HepG2 (cell line): Measurements from ENCODE around the gene ELP5. TPM values are rescaled to one million over a fixed set of nuclear protein-coding genes. Genes with fewer than 3 reads are reported as not detected.

Experiments
- ADNP ChIP-seq: sonication (generic); formaldehyde crosslinking; IDR thresholded peaks from 2 replicates; pipeline ENCODE4 v1.4.0; 2020; ENCODE audit warnings: missing genetic modification reagents
- ARNT ChIP-seq: fragments of 450-650 bp; IDR thresholded peaks from 2 replicates; pipeline ENCODE4 v1.6.1; 2017
- HHEX ChIP-seq: IDR thresholded peaks from 2 replicates; pipeline ENCODE4 v1.6.1; 2016; ENCODE audit warnings: control low read depth
- ISL2 ChIP-seq: sonication (generic); formaldehyde crosslinking; IDR thresholded peaks from 2 replicates; pipeline ENCODE4 v1.5.0; 2020; ENCODE audit warnings: missing genetic modification reagents
- LCORL ChIP-seq, 2 experiments: fragments of 450-650 bp in 1 of 2; sonication (generic) in 1 of 2; formaldehyde crosslinking in 1 of 2; IDR thresholded peaks; 2 replicates each; pipeline versions ENCODE4 v1.5.0 to v1.6.1; 2017 to 2020; ENCODE audit warnings: antibody characterized with exemption in 1 of 2, missing genetic modification reagents in 1 of 2
- MTF1 ChIP-seq: sonication (generic); formaldehyde crosslinking; IDR thresholded peaks from 2 replicates; pipeline ENCODE4 v1.5.0; 2020; ENCODE audit warnings: missing genetic modification reagents
- NR2F1 ChIP-seq, 2 experiments: fragments of 450-650 bp in 1 of 2; formaldehyde crosslinking in 1 of 2; IDR thresholded peaks; 2 replicates each; pipeline versions ENCODE4 v1.5.0 to v1.6.1; 2016 to 2020; ENCODE audit warnings: mild to moderate bottlenecking in 1 of 2, missing compliant biosample characterization in 1 of 2, missing genetic modification reagents in 1 of 2, moderate library complexity in 1 of 2
- RFXAP ChIP-seq: sonication (generic); formaldehyde crosslinking; IDR thresholded peaks from 2 replicates; pipeline ENCODE4 v1.4.0; 2020; ENCODE audit warnings: missing genetic modification reagents, borderline replicate concordance
- SIX4 ChIP-seq: sonication (generic); formaldehyde crosslinking; IDR thresholded peaks from 2 replicates; pipeline ENCODE4 v1.4.0; 2020; ENCODE audit warnings: missing genetic modification reagents
- SP2 ChIP-seq: sonication (generic); formaldehyde crosslinking; IDR thresholded peaks from 2 replicates; pipeline ENCODE4 v1.5.1; 2020; ENCODE audit warnings: mild to moderate bottlenecking, missing genetic modification reagents
- SP4 ChIP-seq: sonication (generic); formaldehyde crosslinking; IDR thresholded peaks from 2 replicates; pipeline ENCODE4 v1.8.1; 2023; ENCODE audit warnings: mild to moderate bottlenecking, missing genetic modification reagents
- SRSF1 ChIP-seq: fragments of 200-400 bp; formaldehyde crosslinking; optimal IDR thresholded peaks from 2 replicates; pipeline ENCODE3; 2017; ENCODE audit warnings: mild to moderate bottlenecking, low read depth, low read length, moderate library complexity
- ZKSCAN5 ChIP-seq: sonication (generic); formaldehyde crosslinking; IDR thresholded peaks from 2 replicates; pipeline ENCODE4 v1.5.1; 2020; ENCODE audit warnings: mild to moderate bottlenecking, missing genetic modification reagents
- ZNF17 ChIP-seq: sonication (generic); formaldehyde crosslinking; IDR thresholded peaks from 2 replicates; pipeline ENCODE4 v1.5.0; 2020; ENCODE audit warnings: mild to moderate bottlenecking, missing genetic modification reagents
- ZNF367 ChIP-seq: sonication (generic); formaldehyde crosslinking; IDR thresholded peaks from 2 replicates; pipeline ENCODE4 v1.4.0; 2020; ENCODE audit warnings: missing genetic modification reagents, borderline replicate concordance
- ZNF510 ChIP-seq: sonication (generic); formaldehyde crosslinking; IDR thresholded peaks from 2 replicates; pipeline ENCODE4 v1.4.0; 2020; ENCODE audit warnings: low read depth, mild to moderate bottlenecking, missing genetic modification reagents
- ZNF547 ChIP-seq: sonication (generic); formaldehyde crosslinking; IDR thresholded peaks from 2 replicates; pipeline ENCODE4 v1.5.1; 2020; ENCODE audit warnings: mild to moderate bottlenecking, missing genetic modification reagents
- ZNF709 ChIP-seq: sonication (generic); formaldehyde crosslinking; IDR thresholded peaks from 2 replicates; pipeline ENCODE4 v1.5.0; 2020; ENCODE audit warnings: mild to moderate bottlenecking, missing genetic modification reagents
- ZNF724P ChIP-seq: sonication (generic); formaldehyde crosslinking; IDR thresholded peaks from 2 replicates; pipeline ENCODE4 v1.8.0; 2022; ENCODE audit warnings: missing genetic modification reagents, borderline replicate concordance
- ZNF776 ChIP-seq: sonication (generic); formaldehyde crosslinking; IDR thresholded peaks from 2 replicates; pipeline ENCODE4 v1.4.0; 2020; ENCODE audit warnings: mild to moderate bottlenecking, missing genetic modification reagents
- ZNF850 ChIP-seq: sonication (generic); formaldehyde crosslinking; conservative IDR thresholded peaks from 2 replicates; pipeline ENCODE4 v1.9.0; 2021; ENCODE audit warnings: mild to moderate bottlenecking, missing genetic modification reagents
- polyA plus RNA-seq, 8 experiments: library from polyadenylated mRNA; depleted of rRNA in 3 of 8; stranded (reverse) in 7 of 8; unstranded in 1 of 8; fragments of >200 nt; fragmentation: Illumina TruSeq in 4 of 8; extraction: Trizol in 4 of 8; gene quantifications; 2 replicates each; pipeline versions ENCODE4 v1.2.1 to v1.2.3, GENCODE V29; 2011 to 2016; ENCODE audit warnings: low read depth in 4 of 8, missing spikeins in 1 of 8, mixed read lengths in 1 of 8; ENCODE audit not compliant: insufficient read depth in 1 of 8
- total RNA-seq, 5 experiments: library from RNA; depleted of rRNA; stranded (reverse); fragments of >200 nt; fragmentation: Illumina TruSeq; extraction: Trizol; gene quantifications; 2 replicates each; pipeline ENCODE4 v1.2.3, GENCODE V29; 2016; ENCODE audit warnings: low read depth in 1 of 5
- TF ChIP-seq, protein P1 (sequence below): sonication (generic); IDR thresholded peaks from 2 replicates; pipeline ENCODE4 v1.6.1; 2016; ENCODE audit warnings: low read depth, borderline replicate concordance
- TF ChIP-seq, protein P2 (sequence below): IDR thresholded peaks from 2 replicates; pipeline ENCODE4 v1.6.1; 2016; ENCODE audit warnings: low read depth, borderline replicate concordance
- TF ChIP-seq, protein P3 (sequence below): sonication (generic); formaldehyde crosslinking; IDR thresholded peaks from 2 replicates; pipeline ENCODE4 v1.4.0; 2020; ENCODE audit warnings: mild to moderate bottlenecking, missing genetic modification reagents
- TF ChIP-seq, protein P4 (sequence below): sonication (generic); formaldehyde crosslinking; IDR thresholded peaks from 2 replicates; pipeline ENCODE4 v1.5.0; 2020; ENCODE audit warnings: mild to moderate bottlenecking, missing genetic modification reagents, borderline replicate concordance

The ELP5 gene
- total and polyA plus RNA-seq, 2 of the 13 experiments (the other 11 are each of a cell fraction or from before 2014, with no cell fraction given), result 67.6 to 69.8 TPM

DNA sequence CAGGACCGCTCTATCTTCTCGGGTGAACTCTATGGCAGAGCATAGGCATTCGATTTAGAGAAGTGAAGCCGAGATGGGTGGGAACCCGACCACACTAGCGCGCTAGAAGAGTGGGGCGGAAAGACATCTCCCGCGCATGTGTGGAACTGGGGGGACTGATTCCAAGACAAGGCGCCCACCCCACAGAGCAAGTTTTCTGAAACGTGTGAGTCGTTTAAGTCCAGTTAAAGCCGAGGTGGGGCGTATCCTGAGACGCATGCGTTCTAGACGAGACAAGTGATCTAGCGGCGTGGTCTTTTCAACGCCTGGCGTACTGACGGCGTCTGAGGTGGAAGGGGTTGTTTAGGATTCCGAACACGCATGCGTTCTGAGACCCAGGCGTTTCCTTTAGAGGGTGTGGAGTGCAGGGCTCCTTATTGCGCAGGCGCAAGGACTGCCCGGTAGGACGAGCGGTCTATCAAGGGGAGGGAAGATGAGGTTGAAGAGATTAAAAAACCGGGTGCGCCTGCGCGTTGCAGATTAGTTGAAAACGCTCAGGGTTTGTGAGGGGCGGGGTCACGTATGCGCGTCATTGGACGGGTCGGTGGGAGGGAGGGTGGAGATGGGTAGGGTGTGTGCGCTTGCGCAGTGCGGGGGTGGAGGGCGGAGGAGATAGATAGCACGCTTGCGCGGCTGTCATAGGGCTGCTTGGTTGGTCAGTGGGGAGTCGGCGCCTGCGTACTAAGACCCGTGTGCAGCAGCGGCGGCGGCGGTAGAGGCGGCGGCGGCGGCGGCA lies 55.1 kb downstream of the ELP5 start, which contains the start of gene EIF5A (continued):
- TF ChIP-seq, protein P1, sequence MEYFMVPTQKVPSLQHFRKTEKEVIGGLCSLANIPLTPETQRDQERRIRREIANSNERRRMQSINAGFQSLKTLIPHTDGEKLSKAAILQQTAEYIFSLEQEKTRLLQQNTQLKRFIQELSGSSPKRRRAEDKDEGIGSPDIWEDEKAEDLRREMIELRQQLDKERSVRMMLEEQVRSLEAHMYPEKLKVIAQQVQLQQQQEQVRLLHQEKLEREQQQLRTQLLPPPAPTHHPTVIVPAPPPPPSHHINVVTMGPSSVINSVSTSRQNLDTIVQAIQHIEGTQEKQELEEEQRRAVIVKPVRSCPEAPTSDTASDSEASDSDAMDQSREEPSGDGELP, result no peak
- TF ChIP-seq MTF1 (no peak), ZNF17 (CRISPR knock-in tag) (no peak), ZNF510 (CRISPR knock-in tag) (no peak), LCORL (IDR thresholded peaks at IDR 0.05) (no peak), LCORL (CRISPR knock-in tag; IDR thresholded peaks at IDR 0.05) (no peak), ARNT (no peak), HHEX (CRISPR knock-in tag) (no peak), RFXAP (CRISPR knock-in tag) (no peak), ZNF850 (no peak), ADNP (no peak), ZKSCAN5 (no peak), SRSF1 (peak; percentile 74), SP4 (CRISPR knock-in tag) (no peak; the same call in 1 of the 2 replicates), ISL2 (CRISPR knock-in tag) (no peak), ZNF547 (CRISPR knock-in tag) (peak; percentile 79; the same call in 1 of the 2 replicates), NR2F1 (CRISPR knock-in tag; IDR thresholded peaks at IDR 0.05) (no peak), ZNF367 (CRISPR knock-in tag) (no peak), SP2 (CRISPR knock-in tag) (no peak), ZNF776 (CRISPR knock-in tag) (no peak), SIX4 (CRISPR knock-in tag) (no peak), ZNF724P (no peak), ZNF709 (0 out of 2 replicates have a peak, but pooled peaks have one; percentile 24)
- TF ChIP-seq, protein P2, sequence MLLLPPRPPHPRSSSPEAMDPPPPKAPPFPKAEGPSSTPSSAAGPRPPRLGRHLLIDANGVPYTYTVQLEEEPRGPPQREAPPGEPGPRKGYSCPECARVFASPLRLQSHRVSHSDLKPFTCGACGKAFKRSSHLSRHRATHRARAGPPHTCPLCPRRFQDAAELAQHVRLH (CRISPR knock-in tag), result 0 out of 2 replicates have a peak, but pooled peaks have one; percentile 30
- TF ChIP-seq, protein P3, sequence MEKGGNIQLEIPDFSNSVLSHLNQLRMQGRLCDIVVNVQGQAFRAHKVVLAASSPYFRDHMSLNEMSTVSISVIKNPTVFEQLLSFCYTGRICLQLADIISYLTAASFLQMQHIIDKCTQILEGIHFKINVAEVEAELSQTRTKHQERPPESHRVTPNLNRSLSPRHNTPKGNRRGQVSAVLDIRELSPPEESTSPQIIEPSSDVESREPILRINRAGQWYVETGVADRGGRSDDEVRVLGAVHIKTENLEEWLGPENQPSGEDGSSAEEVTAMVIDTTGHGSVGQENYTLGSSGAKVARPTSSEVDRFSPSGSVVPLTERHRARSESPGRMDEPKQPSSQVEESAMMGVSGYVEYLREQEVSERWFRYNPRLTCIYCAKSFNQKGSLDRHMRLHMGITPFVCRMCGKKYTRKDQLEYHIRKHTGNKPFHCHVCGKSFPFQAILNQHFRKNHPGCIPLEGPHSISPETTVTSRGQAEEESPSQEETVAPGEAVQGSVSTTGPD (CRISPR knock-in tag), result no peak
- TF ChIP-seq, protein P4, sequence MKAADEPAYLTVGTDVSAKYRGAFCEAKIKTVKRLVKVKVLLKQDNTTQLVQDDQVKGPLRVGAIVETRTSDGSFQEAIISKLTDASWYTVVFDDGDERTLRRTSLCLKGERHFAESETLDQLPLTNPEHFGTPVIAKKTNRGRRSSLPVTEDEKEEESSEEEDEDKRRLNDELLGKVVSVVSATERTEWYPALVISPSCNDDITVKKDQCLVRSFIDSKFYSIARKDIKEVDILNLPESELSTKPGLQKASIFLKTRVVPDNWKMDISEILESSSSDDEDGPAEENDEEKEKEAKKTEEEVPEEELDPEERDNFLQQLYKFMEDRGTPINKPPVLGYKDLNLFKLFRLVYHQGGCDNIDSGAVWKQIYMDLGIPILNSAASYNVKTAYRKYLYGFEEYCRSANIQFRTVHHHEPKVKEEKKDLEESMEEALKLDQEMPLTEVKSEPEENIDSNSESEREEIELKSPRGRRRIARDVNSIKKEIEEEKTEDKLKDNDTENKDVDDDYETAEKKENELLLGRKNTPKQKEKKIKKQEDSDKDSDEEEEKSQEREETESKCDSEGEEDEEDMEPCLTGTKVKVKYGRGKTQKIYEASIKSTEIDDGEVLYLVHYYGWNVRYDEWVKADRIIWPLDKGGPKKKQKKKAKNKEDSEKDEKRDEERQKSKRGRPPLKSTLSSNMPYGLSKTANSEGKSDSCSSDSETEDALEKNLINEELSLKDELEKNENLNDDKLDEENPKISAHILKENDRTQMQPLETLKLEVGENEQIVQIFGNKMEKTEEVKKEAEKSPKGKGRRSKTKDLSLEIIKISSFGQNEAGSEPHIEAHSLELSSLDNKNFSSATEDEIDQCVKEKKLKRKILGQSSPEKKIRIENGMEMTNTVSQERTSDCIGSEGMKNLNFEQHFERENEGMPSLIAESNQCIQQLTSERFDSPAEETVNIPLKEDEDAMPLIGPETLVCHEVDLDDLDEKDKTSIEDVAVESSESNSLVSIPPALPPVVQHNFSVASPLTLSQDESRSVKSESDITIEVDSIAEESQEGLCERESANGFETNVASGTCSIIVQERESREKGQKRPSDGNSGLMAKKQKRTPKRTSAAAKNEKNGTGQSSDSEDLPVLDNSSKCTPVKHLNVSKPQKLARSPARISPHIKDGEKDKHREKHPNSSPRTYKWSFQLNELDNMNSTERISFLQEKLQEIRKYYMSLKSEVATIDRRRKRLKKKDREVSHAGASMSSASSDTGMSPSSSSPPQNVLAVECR, result peak; percentile 51; the same call in 1 of the 2 replicates
